Measurements from ENCODE around the gene GLRA2.

GLRA2 gene

GRCh38 chrX:14618177-14618965 lies 89.0 kb downstream of the GLRA2 start:
- ChIA-PET CTCF (no interaction called here), POLR2A (no interaction called here)
- TF ChIP-seq SP1 (IDR thresholded peaks at IDR 0.05) (no peak), ARNT (IDR thresholded peaks at IDR 0.05) (no peak), NFRKB (IDR thresholded peaks at IDR 0.05) (no peak), BHLHE40 (IDR thresholded peaks at IDR 0.05; ENCODE audit: borderline replicate concordance) (no peak), HDGF (IDR thresholded peaks at IDR 0.05; ENCODE audit: borderline replicate concordance) (no peak), TARDBP (IDR thresholded peaks at IDR 0.05) (no peak), CTBP1 (IDR thresholded peaks at IDR 0.05; ENCODE audit: borderline replicate concordance) (no peak)
- no peak for DNase-seq (ENCODE audit: extremely low spot score)

GRCh38 chrX:14630733-14631132 lies 101.4 kb downstream of the GLRA2 start:
- CTCF ChIA-PET, result no interaction called here
- no peak for DNase-seq (ENCODE audit: extremely low spot score)
- POLR2A ChIA-PET, result no interaction called here
- no peak for TF ChIP-seq FOXK2 (IDR thresholded peaks at IDR 0.05)
- no peak for TF ChIP-seq ARNT (IDR thresholded peaks at IDR 0.05)
- TF ChIP-seq SP1 (IDR thresholded peaks at IDR 0.05), result no peak

GRCh38 chrX:14641681-14642655 lies 112.6 kb downstream of the GLRA2 start:
- DNase-seq (ENCODE audit: extremely low spot score), result no peak
- CTCF ChIA-PET, result no interaction called here
- no peak for TF ChIP-seq ZNF384 (IDR thresholded peaks at IDR 0.05)
- TF ChIP-seq TARDBP (IDR thresholded peaks at IDR 0.05), result no peak
- no peak for TF ChIP-seq CTBP1 (IDR thresholded peaks at IDR 0.05; ENCODE audit: borderline replicate concordance)
- POLR2A ChIA-PET, result no interaction called here

GRCh38 chrX:14660970-14661369 lies 131.6 kb downstream of the GLRA2 start:
- POLR2A ChIA-PET, result no interaction called here
- DNase-seq (ENCODE audit: extremely low spot score), result no peak
- CTCF ChIA-PET, result no interaction called here
- TF ChIP-seq ZNF384 (IDR thresholded peaks at IDR 0.05) (no peak), FOXA1 (IDR thresholded peaks at IDR 0.05) (no peak), FOXM1 (IDR thresholded peaks at IDR 0.05; ENCODE audit: borderline replicate concordance) (no peak), SP1 (IDR thresholded peaks at IDR 0.05) (no peak), SUZ12 (IDR thresholded peaks at IDR 0.05) (no peak), BHLHE40 (IDR thresholded peaks at IDR 0.05; ENCODE audit: borderline replicate concordance) (no peak), TARDBP (IDR thresholded peaks at IDR 0.05) (no peak), L3MBTL2 (conservative IDR thresholded peaks at IDR 0.05) (no peak), CTBP1 (IDR thresholded peaks at IDR 0.05; ENCODE audit: borderline replicate concordance) (no peak), LEF1 (IDR thresholded peaks at IDR 0.05; ENCODE audit: borderline replicate concordance) (no peak), NFRKB (IDR thresholded peaks at IDR 0.05) (no peak), ELF4 (IDR thresholded peaks at IDR 0.05) (no peak), PKNOX1 (IDR thresholded peaks at IDR 0.05) (no peak), FOXK2 (IDR thresholded peaks at IDR 0.05) (no peak)

GRCh38 chrX:14670819-14671218 lies 141.5 kb downstream of the GLRA2 start:
- CTCF ChIA-PET, result no interaction called here
- DNase-seq (ENCODE audit: extremely low spot score), result no peak
- POLR2A ChIA-PET, result no interaction called here
- no peak for TF ChIP-seq NFRKB (IDR thresholded peaks at IDR 0.05)
- TF ChIP-seq PKNOX1 (IDR thresholded peaks at IDR 0.05), result no peak
- TF ChIP-seq ELF4 (IDR thresholded peaks at IDR 0.05), result no peak
- TF ChIP-seq L3MBTL2 (conservative IDR thresholded peaks at IDR 0.05), result no peak
- TF ChIP-seq ZNF384 (IDR thresholded peaks at IDR 0.05), result no peak
- no peak for TF ChIP-seq ARNT (IDR thresholded peaks at IDR 0.05)
- no peak for TF ChIP-seq FOXA1 (IDR thresholded peaks at IDR 0.05)
- TF ChIP-seq LEF1 (IDR thresholded peaks at IDR 0.05; ENCODE audit: borderline replicate concordance), result no peak
- no peak for TF ChIP-seq FOXK2 (IDR thresholded peaks at IDR 0.05)
- TF ChIP-seq SP1 (IDR thresholded peaks at IDR 0.05), result no peak
- no peak for TF ChIP-seq SUZ12 (IDR thresholded peaks at IDR 0.05)
- no peak for TF ChIP-seq FOXM1 (IDR thresholded peaks at IDR 0.05; ENCODE audit: borderline replicate concordance)
- TF ChIP-seq HDGF (IDR thresholded peaks at IDR 0.05; ENCODE audit: borderline replicate concordance), result no peak
- no peak for TF ChIP-seq BHLHE40 (IDR thresholded peaks at IDR 0.05; ENCODE audit: borderline replicate concordance)
- TF ChIP-seq TARDBP (IDR thresholded peaks at IDR 0.05), result no peak
- no peak for TF ChIP-seq CTBP1 (IDR thresholded peaks at IDR 0.05; ENCODE audit: borderline replicate concordance)

- POLR2A ChIA-PET, result no interaction called here
- CTCF ChIA-PET, result interaction anchor here (0.6 kb wide), 1 partner anchor 432 kb away, joined by 3 read pairs; no protein-coding TSS in a partner anchor
- no peak for DNase-seq (ENCODE audit: extremely low spot score)
- TF ChIP-seq SP1 (IDR thresholded peaks at IDR 0.05), result no peak
Measured at GRCh38 chrX:14672611-14673172, 143.4 kb downstream of the GLRA2 start.

- ChIA-PET CTCF (interaction anchor here (0.6 kb wide), 1 partner anchor 433 kb away, joined by 3 read pairs; no protein-coding TSS in a partner anchor), POLR2A (no interaction called here)
- DNase-seq (ENCODE audit: extremely low spot score), result no peak
- TF ChIP-seq BHLHE40 (IDR thresholded peaks at IDR 0.05; ENCODE audit: borderline replicate concordance), result no peak
- TF ChIP-seq SUZ12 (IDR thresholded peaks at IDR 0.05), result no peak
- no peak for TF ChIP-seq LEF1 (IDR thresholded peaks at IDR 0.05; ENCODE audit: borderline replicate concordance)
- TF ChIP-seq SP1 (IDR thresholded peaks at IDR 0.05), result no peak
- TF ChIP-seq NFRKB (IDR thresholded peaks at IDR 0.05), result no peak
- TF ChIP-seq PKNOX1 (IDR thresholded peaks at IDR 0.05), result no peak
- no peak for TF ChIP-seq L3MBTL2 (conservative IDR thresholded peaks at IDR 0.05)
Measured at GRCh38 chrX:14673236-14673635, 143.9 kb downstream of the GLRA2 start.

Measured in HEK293T (cell line).